ENCODE measurements around the gene DNASE1L2. TPM values are rescaled to one million over a fixed set of nuclear protein-coding genes. Genes with fewer than 3 reads are reported as not detected.

Gene DNASE1L2
- polyA plus RNA-seq, 4 donors, result 0.55 to 1.8 (median 1.2) TPM

DNA sequence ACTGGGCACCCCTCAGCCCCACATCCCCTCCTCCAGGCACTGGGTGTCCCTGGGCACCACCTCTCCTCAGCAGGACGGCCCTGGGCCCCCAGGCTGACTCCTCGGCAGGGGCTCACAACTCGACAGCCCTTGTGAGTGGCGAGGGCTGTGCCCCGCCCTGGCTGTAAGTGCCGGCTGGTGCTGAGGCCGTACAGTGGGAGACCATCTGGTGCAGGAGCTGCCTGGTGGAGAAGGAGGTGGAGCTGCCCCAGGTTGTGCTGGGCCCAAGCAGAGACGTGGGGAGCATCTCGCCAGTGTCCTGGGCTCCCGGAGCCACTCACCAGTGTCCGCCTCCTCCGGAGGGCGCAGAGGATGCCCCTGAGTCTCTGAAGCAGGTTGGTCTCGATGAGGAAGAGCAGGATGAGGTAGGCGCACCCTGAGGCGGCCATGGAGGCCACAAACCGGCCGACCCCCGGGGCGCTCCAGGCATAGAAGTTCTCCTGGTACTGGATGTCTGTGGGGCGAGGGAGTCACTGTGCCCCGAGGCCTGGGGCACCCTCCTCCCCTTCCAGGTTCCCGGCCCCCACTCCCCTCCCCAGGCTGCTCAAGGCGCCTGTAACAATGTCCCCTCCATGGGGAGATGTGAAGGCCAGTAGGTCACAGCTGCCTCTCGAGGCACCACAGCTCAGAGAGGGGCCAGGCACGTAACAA, 46.8 kb downstream of the DNASE1L2 start:
- no peak for DNase-seq (ENCODE audit: low read depth in 4 of 4, low spot score in 2 of 4)

DNA sequence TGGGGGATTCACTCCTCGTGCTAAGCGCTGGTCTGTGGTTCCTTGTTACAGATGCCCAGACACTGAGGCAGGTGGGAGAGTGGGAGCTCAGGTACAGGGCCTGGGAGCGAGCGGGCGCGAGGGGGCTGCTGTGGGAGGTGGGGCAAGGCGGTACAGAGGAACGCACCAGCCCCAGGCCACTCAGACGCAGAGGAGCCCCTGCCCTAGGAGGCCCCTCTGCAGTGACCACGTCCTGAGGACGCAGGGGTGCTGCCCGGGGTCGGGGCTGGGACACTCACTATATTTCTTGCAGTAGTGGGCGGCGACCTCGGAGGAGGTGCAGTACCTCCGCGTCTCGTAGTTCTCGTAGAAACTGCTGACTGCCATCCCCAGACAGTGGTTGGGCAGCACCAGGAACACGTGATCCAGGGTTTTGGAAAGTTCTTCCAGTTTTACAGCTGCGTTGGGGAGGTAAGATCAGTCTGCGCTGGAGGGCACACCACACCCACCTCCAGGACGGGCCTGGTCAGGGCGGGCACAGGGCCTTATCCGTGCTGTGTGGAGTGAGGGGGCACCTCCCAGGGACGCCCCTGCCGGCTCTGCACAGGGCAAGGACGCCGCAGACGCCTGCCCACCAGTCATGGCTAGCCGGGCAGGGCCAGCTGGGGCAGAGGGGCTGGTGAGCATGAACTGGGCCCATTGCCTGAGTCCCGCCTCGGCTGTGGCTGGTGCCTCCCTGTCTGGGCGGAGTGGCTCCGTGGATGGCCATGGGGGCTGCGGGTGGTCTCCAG, 47.9 kb downstream of the DNASE1L2 start:
- DNase-seq (ENCODE audit: low read depth in 4 of 4, low spot score in 2 of 4), result no peak

DNA sequence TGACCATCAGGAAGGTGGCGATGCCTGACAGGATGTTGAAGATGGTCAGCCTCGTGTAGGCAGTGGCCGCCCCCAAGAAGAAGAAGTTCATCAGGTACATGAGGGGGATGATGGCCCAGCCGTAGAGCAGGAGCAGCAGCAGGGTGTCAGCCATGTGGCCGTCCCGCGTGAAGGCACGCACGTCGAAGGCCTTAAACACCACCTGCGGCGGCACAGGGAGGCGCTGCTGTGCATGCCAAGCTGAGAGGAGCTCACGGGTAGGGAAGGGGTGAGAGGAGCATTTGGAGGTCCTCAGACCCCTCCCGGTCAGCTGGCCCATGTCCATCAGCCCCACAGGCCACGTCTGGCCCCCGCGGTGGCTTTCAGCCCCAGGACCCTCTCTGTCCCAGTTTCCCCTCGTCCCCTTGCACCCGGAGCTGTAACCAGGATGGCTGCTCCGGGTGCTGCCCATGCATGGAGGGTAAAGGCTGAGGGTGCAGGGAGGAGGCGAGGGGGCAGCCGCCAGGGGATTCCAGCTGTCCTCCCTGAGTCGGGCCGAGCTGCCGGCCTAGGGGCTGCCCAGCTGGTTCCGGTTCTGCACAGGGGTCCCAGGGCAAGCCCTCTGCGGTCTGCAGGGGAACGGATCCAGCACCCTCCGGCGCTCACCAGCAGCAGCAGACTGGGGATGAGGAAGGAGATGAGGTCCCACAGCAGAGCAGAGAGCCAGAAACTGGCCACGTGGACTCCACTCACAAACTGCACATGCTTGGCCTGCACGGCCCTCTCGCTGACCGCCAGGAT, 48.7 kb downstream of the DNASE1L2 start:
- DNase-seq (ENCODE audit: low read depth in 4 of 4, low spot score in 2 of 4), result no peak

DNA sequence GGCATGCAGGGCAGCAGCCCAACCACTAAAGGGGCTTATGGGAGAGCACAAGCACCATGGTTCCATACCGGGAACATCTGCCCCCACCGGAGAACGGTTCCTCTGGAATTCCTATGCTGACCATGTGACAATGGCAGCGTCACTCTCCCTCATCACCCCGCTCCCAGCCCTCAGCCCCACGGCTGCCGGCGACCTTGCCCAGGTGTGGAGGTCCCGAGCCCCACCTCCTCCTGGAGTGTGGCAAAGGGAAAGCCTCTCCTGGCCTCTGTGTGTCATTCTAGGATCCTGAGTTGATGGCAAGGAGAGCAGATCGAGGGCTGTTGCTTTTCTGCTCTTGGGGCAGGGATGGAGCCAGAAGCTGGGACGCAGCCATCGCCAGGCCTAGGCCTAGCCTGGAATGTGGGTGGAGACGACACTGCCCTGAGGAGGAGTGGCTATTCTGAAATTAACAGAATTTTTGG, 49.5 kb downstream of the DNASE1L2 start:
- DNase-seq (ENCODE audit: low read depth in 4 of 4, low spot score in 2 of 4), result no peak

DNA sequence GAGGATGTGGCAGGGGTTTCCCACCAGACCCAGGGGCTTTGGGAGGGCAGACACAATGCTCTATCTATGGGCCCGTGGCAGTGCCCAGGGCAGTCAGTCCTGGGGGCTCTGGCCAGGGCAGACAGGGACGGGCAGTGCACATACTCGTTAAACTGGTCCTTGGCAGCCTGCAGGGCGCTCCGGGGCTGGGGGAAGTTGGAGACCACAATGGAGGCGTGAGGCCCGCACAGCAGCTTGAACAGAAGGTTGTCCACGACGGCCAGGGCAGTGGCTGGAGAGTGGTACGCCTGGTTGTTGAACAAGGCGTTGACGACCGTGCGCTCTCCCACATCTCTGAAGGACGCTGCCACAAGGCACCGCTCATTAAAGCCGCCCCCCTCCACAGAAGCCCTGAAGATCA, 50.3 kb downstream of the DNASE1L2 start:
- DNase-seq (ENCODE audit: low read depth in 4 of 4, low spot score in 2 of 4), result no peak

DNA sequence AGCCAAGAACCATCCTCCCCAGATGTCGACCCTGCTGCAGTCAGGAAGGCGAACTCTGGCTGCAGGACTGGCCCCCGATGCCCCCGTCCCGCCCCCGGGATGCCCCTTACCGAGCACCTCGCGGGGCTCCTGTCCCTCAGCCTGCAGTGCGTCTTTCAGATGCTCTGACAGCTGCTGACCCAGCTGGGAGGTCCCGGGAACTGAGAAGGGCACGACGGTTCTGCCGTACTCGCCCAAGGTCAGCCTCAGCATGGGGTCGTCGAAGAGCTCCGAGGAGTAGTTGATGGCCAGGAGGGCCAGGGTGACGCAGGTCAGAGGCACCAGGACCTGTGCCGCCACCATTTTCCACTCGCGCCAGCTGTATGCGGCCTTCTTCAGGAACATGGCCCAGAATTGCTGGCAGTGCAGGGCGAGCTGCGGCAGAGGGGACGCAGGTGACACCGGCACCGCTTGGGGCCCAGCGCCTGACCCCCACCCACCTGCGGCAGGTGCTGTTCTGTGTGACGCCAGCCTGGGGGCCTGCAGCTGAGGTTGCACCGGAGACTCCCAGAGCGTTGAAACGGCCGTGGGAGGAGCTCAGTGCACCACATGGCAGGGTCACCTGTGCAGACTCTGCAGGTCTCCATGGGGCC, 51.8 kb downstream of the DNASE1L2 start:
- DNase-seq (ENCODE audit: low read depth in 4 of 4, low spot score in 2 of 4), result no peak

Other genes starting within 250 kb of the DNASE1L2 start
- gene SYNGR3, start 246.5 kb upstream of the DNASE1L2 start, polyA plus RNA-seq (ENCODE audit: insufficient read length in 4 of 4), result 1 to 10 TPM; 1.8 to 2.4 (median 1.9) TPM
- gene ZNF598, start 226.6 kb upstream of the DNASE1L2 start, polyA plus RNA-seq (ENCODE audit: insufficient read length in 4 of 4), result 10 to 100 TPM; 13.8 to 30.8 (median 26.6) TPM
- 10 to 100 TPM in 2 of 4 donors, 1 to 10 TPM in 2; 3.0 to 16.3 (median 9.7) TPM for gene NPW, start 216.7 kb upstream of the DNASE1L2 start, polyA plus RNA-seq (ENCODE audit: insufficient read length in 4 of 4)
- 100 to 1,000 TPM; 103 to 184 (median 146) TPM for gene NHERF2, start 209.5 kb upstream of the DNASE1L2 start, polyA plus RNA-seq (ENCODE audit: insufficient read length in 4 of 4)
- 10 to 100 TPM; 15.4 to 29.1 (median 25.3) TPM for gene NTHL1, start 188.6 kb upstream of the DNASE1L2 start, polyA plus RNA-seq (ENCODE audit: insufficient read length in 4 of 4)
- gene TSC2, start 188.5 kb upstream of the DNASE1L2 start, polyA plus RNA-seq (ENCODE audit: insufficient read length in 4 of 4), result 100 to 1,000 TPM; 104 to 188 (median 148) TPM
- gene PKD1, start 100.5 kb upstream of the DNASE1L2 start, polyA plus RNA-seq (ENCODE audit: insufficient read length in 4 of 4), result 100 to 1,000 TPM in 2 of 4 donors, 10 to 100 TPM in 2; 48.3 to 128 (median 95.9) TPM
- 1 to 10 TPM; 2.5 to 4.6 (median 3.1) TPM for gene RAB26, start 87.8 kb upstream of the DNASE1L2 start, polyA plus RNA-seq (ENCODE audit: insufficient read length in 4 of 4)
- 10 to 100 TPM; 42.9 to 63.3 (median 55.5) TPM for gene TRAF7, start 80.7 kb upstream of the DNASE1L2 start, polyA plus RNA-seq (ENCODE audit: insufficient read length in 4 of 4)
- 1 to 10 TPM; 1.4 to 2.8 (median 2.0) TPM for gene CASKIN1, start 39.8 kb upstream of the DNASE1L2 start, polyA plus RNA-seq (ENCODE audit: insufficient read length in 4 of 4)
- gene MLST8, start 31.0 kb upstream of the DNASE1L2 start, polyA plus RNA-seq (ENCODE audit: insufficient read length in 4 of 4), result 10 to 100 TPM; 38.7 to 63.2 (median 46.6) TPM
- gene BRICD5, start 25.6 kb upstream of the DNASE1L2 start, polyA plus RNA-seq (ENCODE audit: insufficient read length in 4 of 4), result 10 to 100 TPM in 1 of 4 donors, 1 to 10 TPM in 3; 3.5 to 11.6 (median 8.2) TPM
- gene PGP, start 21.6 kb upstream of the DNASE1L2 start, polyA plus RNA-seq (ENCODE audit: insufficient read length in 4 of 4), result 10 to 100 TPM; 13.8 to 19.3 (median 17.4) TPM
- 10 to 100 TPM; 14.7 to 25.8 (median 22.3) TPM for gene E4F1, start 12.9 kb upstream of the DNASE1L2 start, polyA plus RNA-seq (ENCODE audit: insufficient read length in 4 of 4)
- 100 to 1,000 TPM in 1 of 4 donors, 10 to 100 TPM in 3; 60.0 to 104 (median 80.2) TPM for gene ECI1, start 15.1 kb downstream of the DNASE1L2 start, polyA plus RNA-seq (ENCODE audit: insufficient read length in 4 of 4)
- gene RNPS1, start 31.7 kb downstream of the DNASE1L2 start, polyA plus RNA-seq (ENCODE audit: insufficient read length in 4 of 4), result 100 to 1,000 TPM; 179 to 229 (median 214) TPM
- gene ABCA3, start 104.3 kb downstream of the DNASE1L2 start, polyA plus RNA-seq (ENCODE audit: insufficient read length in 4 of 4), result 1 to 10 TPM; 5.1 to 6.9 (median 6.1) TPM
- 10 to 100 TPM in 3 of 4 donors, 1 to 10 TPM in 1; 8.8 to 14.1 (median 11.2) TPM for gene CCNF, start 193.0 kb downstream of the DNASE1L2 start, polyA plus RNA-seq (ENCODE audit: insufficient read length in 4 of 4)
- gene TEDC2, start 223.7 kb downstream of the DNASE1L2 start, polyA plus RNA-seq (ENCODE audit: insufficient read length in 4 of 4), result 10 to 100 TPM in 3 of 4 donors, 1 to 10 TPM in 1; 7.3 to 16.6 (median 12.2) TPM
- gene NTN3, start 234.9 kb downstream of the DNASE1L2 start, polyA plus RNA-seq (ENCODE audit: insufficient read length in 4 of 4), result 1 to 10 TPM; 1.9 to 5.0 (median 3.8) TPM
- gene TBC1D24, start 238.7 kb downstream of the DNASE1L2 start, polyA plus RNA-seq (ENCODE audit: insufficient read length in 4 of 4), result 10 to 100 TPM; 14.1 to 24.4 (median 19.6) TPM

Measured in left renal cortex interstitium (tissue), 4 donors.